ENCODE data around the gene P2RY14.

DNA sequence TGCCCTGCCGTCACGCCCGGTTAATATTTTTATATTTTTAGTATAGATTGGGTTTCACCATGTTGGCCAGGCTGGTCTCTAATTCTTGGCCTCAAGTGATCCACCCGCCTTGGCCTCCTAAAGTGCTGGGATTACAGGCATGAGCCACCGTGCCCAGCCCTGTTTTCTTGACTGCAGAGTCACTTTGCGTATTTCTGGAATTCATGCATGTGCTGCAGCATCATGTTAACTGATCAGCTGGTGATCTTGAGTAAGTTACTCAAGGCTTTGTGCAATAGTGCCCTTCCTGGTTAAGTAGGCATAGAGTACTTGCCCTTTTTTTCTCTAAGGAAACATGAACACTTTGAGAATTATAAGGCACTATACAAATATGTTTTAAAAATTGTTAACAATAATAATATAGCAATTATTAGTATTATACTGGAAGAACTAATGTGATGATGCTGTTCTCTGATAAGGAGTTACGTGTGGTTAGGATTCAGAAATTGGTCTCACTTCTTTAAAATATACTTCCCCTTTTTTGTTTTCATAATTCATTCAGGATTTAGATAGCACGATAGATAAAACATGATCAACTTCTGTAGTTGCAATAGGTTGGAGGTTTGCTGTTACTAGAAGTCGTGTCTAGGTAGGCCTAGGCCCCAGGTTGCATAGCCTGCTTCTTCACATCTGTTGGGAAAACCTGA, 108.9 kb downstream of the P2RY14 start:
- TF ChIP-seq EP300 (IDR thresholded peaks at IDR 0.05; ENCODE audit: low read depth): no peak
- TF ChIP-seq, protein P1, sequence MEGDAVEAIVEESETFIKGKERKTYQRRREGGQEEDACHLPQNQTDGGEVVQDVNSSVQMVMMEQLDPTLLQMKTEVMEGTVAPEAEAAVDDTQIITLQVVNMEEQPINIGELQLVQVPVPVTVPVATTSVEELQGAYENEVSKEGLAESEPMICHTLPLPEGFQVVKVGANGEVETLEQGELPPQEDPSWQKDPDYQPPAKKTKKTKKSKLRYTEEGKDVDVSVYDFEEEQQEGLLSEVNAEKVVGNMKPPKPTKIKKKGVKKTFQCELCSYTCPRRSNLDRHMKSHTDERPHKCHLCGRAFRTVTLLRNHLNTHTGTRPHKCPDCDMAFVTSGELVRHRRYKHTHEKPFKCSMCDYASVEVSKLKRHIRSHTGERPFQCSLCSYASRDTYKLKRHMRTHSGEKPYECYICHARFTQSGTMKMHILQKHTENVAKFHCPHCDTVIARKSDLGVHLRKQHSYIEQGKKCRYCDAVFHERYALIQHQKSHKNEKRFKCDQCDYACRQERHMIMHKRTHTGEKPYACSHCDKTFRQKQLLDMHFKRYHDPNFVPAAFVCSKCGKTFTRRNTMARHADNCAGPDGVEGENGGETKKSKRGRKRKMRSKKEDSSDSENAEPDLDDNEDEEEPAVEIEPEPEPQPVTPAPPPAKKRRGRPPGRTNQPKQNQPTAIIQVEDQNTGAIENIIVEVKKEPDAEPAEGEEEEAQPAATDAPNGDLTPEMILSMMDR (IDR thresholded peaks at IDR 0.05): no peak
- TF ChIP-seq POLR2A (IDR thresholded peaks at IDR 0.05): no peak
- TF ChIP-seq POLR2AphosphoS5 (IDR thresholded peaks at IDR 0.05): no peak

All from transverse colon (tissue), 4 donors.